LNCaP clone FGC (cell line): ENCODE results near the gene CNTN4.

Experiments
- DNase-seq: peaks from one replicate; pipeline ENCODE4 v3.0.0-alpha.2; 2011; ENCODE audit warnings: low read depth
- H3K4me3 ChIP-seq: 2 replicates; pipeline ENCODE4 v1.5.1; 2011; ENCODE audit warnings: mild to moderate bottlenecking, low read depth, low read length, control low read depth
- TF ChIP-seq, protein P1 (sequence below): IDR thresholded peaks from 2 replicates; pipeline ENCODE4 v1.5.1; 2012; ENCODE audit warnings: mild to moderate bottlenecking; ENCODE audit not compliant: control insufficient read depth, insufficient read depth; ENCODE audit errors: extremely low read depth

The CNTN4 gene

DNA sequence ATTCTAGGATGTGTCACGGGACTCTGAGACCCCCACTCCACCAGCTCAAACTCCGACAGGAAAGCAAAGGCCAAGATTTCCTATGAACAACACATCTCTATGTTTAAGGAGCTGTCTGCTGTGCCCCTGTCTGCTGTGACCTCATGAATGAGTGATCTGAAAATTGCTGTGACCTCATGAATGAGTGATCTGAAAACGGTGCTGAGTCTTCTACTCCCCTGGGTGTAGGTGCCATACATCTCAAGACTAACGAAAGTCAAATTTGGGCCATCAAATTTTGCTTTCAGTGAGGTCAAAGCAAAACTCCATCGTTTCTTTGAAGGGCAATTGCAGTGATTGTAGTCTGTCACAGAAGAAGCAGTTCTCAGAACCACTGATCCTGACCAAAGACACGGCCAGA is 987.1 kb downstream of the CNTN4 start:
- TF ChIP-seq, protein P1, sequence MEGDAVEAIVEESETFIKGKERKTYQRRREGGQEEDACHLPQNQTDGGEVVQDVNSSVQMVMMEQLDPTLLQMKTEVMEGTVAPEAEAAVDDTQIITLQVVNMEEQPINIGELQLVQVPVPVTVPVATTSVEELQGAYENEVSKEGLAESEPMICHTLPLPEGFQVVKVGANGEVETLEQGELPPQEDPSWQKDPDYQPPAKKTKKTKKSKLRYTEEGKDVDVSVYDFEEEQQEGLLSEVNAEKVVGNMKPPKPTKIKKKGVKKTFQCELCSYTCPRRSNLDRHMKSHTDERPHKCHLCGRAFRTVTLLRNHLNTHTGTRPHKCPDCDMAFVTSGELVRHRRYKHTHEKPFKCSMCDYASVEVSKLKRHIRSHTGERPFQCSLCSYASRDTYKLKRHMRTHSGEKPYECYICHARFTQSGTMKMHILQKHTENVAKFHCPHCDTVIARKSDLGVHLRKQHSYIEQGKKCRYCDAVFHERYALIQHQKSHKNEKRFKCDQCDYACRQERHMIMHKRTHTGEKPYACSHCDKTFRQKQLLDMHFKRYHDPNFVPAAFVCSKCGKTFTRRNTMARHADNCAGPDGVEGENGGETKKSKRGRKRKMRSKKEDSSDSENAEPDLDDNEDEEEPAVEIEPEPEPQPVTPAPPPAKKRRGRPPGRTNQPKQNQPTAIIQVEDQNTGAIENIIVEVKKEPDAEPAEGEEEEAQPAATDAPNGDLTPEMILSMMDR, result no peak
- DNase-seq, result no peak
- H3K4me3 ChIP-seq, result no peak overlapping the region

DNA sequence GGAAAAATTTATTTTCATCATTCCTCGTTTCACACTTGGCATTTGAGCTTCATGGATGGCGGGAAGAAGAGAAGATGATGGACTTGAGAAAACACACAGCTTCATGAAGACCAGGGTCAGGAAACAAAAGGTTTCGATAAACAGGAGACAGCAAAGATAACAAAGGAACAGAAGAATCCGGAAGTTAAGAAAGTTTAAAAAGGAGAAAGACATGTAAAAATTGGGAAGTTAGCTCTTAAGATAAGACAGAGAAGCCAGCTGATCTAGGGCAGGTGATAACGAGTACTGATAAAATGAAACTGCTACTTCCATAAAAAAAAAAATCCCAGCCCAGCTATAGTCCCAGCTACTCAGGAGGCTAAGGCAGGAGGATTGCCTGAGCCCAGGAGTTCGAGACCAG is 987.6 kb downstream of the CNTN4 start:
- DNase-seq, result no peak
- TF ChIP-seq, protein P1, result no peak

DNA sequence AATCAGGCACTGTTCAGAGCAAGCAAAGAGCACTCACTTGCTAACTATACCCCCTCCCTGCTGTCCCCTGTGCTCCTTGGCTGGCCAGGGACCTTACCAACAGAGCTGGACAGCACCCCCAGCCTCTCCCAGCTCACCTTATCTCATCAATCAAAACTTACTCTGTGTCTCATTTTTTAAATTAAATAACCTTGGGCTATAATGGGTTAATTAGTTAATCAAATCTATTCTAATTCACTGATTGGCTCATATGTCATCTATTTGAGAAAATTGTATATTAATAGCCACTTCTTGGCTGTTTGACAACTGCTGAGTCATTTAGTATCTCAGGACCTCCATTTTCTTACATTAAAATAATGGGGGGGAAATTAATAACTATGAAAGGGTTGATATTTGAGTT is 988.6 kb downstream of the CNTN4 start:
- TF ChIP-seq, protein P1, result no peak
- DNase-seq, result no peak
- no peak overlapping the region for H3K4me3 ChIP-seq

More for the DNA sequence above, 987.6 kb downstream of the CNTN4 start:
- H3K4me3 ChIP-seq, result no peak overlapping the region

DNA sequence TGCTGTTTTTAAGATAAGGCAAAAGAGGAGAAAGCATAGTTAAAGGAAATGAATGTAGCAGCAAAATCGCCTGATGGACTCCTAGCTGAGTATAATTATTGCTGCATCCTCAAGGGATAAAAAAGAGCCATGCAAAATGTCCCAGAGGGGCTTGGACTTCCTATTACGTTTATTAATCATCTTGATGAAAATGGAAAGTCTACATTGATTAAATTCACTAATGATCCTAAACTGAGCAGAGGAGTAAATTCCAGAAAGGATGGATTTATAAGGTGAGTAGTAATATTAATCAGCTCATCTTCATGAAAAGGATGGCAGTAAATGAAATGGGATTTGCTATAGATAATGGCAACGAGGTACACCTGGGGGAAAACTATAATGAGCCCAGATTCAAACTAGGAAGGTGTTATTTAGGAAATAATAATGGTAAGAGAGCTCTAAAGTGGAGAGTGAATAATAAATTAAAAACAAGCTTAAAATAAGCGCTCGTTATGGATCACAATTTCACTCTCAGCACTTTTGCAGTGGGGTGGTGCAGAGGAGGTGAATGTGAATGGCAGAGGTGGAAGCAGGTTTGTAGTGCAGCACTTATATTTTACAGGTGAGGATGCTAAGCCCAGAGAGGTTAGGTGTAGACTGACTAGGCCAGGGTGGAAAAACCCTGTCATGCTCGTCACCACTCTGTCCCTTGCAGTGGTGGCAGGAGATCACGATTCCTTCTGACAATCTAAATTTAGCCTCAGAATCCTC is 989.2 kb downstream of the CNTN4 start:
- no peak overlapping the region for H3K4me3 ChIP-seq
- TF ChIP-seq, protein P1, result no peak

DNA sequence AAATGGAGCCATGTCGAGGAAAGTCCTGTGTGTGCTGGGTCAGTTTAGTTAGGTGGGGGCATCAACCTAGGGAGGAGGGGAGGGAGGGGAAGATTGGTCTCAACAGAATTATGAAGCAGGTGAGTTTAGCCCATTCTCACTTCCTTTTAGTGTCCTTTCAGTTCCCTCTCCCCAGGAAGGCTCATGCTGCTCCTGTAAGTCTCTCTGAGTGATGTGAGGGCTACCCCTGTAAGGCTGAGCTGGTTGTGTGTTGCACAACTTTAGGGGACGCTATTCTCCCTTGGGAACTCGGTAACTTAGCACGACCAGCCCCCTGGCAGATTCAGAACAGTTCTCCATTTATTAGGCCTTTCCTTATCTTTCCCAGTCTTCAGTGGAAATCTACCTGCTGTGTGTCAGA is 990.4 kb downstream of the CNTN4 start:
- no peak overlapping the region for H3K4me3 ChIP-seq
- TF ChIP-seq, protein P1, result no peak
- no peak for DNase-seq

More for the DNA sequence above, 989.2 kb downstream of the CNTN4 start:
- no peak for DNase-seq

DNA sequence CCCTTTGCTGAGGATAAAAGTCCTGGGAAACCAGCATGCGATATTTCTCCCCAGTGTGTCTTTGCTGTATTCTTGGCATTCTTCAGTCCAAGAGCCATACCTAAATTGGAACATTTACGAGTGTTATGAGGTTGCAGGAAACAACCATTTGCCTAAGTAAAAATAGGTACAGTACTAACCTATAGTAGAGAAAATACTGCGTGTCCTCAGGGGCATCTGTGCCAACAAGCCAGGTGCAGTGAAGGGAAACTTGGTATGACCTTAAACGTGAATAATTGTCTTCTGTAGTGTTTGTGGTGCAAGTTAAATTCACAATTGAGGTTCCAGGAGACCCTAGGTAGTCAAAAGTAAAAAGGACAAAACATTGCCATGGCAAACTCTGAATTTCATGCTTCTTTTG is 999.3 kb downstream of the CNTN4 start:
- TF ChIP-seq, protein P1, result no peak
- no peak for DNase-seq
- H3K4me3 ChIP-seq, result no peak overlapping the region
